Measurements from ENCODE around the gene SPATC1L. TPM values are rescaled to one million over a fixed set of nuclear protein-coding genes. Genes with fewer than 3 reads are reported as not detected.

Gene SPATC1L
- total RNA-seq, 1 experiment from 2014 or later, result 11.3 TPM

GRCh38 chr21:46181953-46182547 lies 2.2 kb downstream of the SPATC1L start:
- POLR2A ChIA-PET, result no interaction called here
- Mint-ChIP-seq H3K4me3 (ENCODE audit: unreplicated experiment) (no peak overlapping the region), H3K27ac (ENCODE audit: low read depth, unreplicated experiment) (no peak overlapping the region), H3K9me3 (ENCODE audit: unreplicated experiment) (peaks cover 7% of the 10 kb centered on the region), H3K27me3 (ENCODE audit: insufficient read depth, unreplicated experiment) (no peaks in the 10 kb centered on the region), H3K36me3 (ENCODE audit: insufficient read depth, unreplicated experiment) (no peaks in the 10 kb centered on the region), H3K4me1 (ENCODE audit: insufficient read depth, unreplicated experiment) (no peaks in the 10 kb centered on the region)
- no peak for DNase-seq (ENCODE audit: unreplicated experiment)
- CTCF ChIA-PET, result interaction anchor here (1.4 kb wide), 1 partner anchor 39 kb away, joined by 3 read pairs; no protein-coding TSS in a partner anchor
- no peak for TF ChIP-seq CTCF (IDR thresholded peaks at IDR 0.05; ENCODE audit: unreplicated experiment)
- BruUV-seq (replicated peaks), result no TSS peak
- intact Hi-C loops (cut with micrococcal nuclease), result no loop called here

DNA sequence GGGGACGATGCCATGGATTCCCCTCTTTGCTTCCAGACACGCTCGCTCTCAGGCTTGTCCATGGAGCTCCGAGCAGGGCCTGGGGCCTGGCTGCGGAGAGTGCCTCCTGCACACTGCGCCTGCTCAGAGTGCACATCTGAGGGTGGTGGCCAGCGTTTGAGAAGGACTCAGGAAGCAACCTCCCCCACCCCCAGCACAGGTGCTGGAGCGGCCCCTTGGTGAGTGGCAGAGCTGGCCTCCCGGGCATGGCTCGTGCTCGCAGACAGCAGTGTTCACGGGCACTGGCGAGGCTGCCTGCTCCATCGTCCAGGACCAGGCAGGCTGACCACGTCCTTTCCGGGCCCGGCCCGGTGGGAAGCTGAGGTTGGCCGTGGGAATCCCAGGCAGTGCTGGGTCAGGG lies 2.8 kb downstream of the SPATC1L start:
- peaks cover 7% of the 10 kb centered on the region for H3K9me3 Mint-ChIP-seq (ENCODE audit: unreplicated experiment)
- H3K4me3 Mint-ChIP-seq (ENCODE audit: unreplicated experiment), result no peak overlapping the region
- intact Hi-C loops (cut with micrococcal nuclease), result no loop called here
- DNase-seq (ENCODE audit: unreplicated experiment), result no peak
- ChIA-PET POLR2A (no interaction called here), CTCF (no interaction called here)
- H3K4me1 Mint-ChIP-seq (ENCODE audit: insufficient read depth, unreplicated experiment), result no peaks in the 10 kb centered on the region
- H3K36me3 Mint-ChIP-seq (ENCODE audit: insufficient read depth, unreplicated experiment), result no peaks in the 10 kb centered on the region
- H3K27ac Mint-ChIP-seq (ENCODE audit: low read depth, unreplicated experiment), result no peak overlapping the region
- no peak for TF ChIP-seq CTCF (IDR thresholded peaks at IDR 0.05; ENCODE audit: unreplicated experiment)
- BruUV-seq (replicated peaks), result no TSS peak
- H3K27me3 Mint-ChIP-seq (ENCODE audit: insufficient read depth, unreplicated experiment), result no peaks in the 10 kb centered on the region

GRCh38 chr21:46180778-46181391 lies 3.4 kb downstream of the SPATC1L start:
- no peaks in the 10 kb centered on the region for H3K4me1 Mint-ChIP-seq (ENCODE audit: insufficient read depth, unreplicated experiment)
- POLR2A ChIA-PET, result no interaction called here
- intact Hi-C loops (cut with micrococcal nuclease), result no loop called here
- DNase-seq (ENCODE audit: unreplicated experiment), result no peak
- BruUV-seq (replicated peaks), result no TSS peak
- H3K27me3 Mint-ChIP-seq (ENCODE audit: insufficient read depth, unreplicated experiment), result peaks cover 3% of the 10 kb centered on the region
- H3K4me3 Mint-ChIP-seq (ENCODE audit: unreplicated experiment), result no peak overlapping the region
- no peak overlapping the region for H3K27ac Mint-ChIP-seq (ENCODE audit: low read depth, unreplicated experiment)
- CTCF ChIA-PET, result no interaction called here
- TF ChIP-seq CTCF (IDR thresholded peaks at IDR 0.05; ENCODE audit: unreplicated experiment), result no peak
- no peaks in the 10 kb centered on the region for H3K36me3 Mint-ChIP-seq (ENCODE audit: insufficient read depth, unreplicated experiment)
- H3K9me3 Mint-ChIP-seq (ENCODE audit: unreplicated experiment), result peaks cover 7% of the 10 kb centered on the region

DNA sequence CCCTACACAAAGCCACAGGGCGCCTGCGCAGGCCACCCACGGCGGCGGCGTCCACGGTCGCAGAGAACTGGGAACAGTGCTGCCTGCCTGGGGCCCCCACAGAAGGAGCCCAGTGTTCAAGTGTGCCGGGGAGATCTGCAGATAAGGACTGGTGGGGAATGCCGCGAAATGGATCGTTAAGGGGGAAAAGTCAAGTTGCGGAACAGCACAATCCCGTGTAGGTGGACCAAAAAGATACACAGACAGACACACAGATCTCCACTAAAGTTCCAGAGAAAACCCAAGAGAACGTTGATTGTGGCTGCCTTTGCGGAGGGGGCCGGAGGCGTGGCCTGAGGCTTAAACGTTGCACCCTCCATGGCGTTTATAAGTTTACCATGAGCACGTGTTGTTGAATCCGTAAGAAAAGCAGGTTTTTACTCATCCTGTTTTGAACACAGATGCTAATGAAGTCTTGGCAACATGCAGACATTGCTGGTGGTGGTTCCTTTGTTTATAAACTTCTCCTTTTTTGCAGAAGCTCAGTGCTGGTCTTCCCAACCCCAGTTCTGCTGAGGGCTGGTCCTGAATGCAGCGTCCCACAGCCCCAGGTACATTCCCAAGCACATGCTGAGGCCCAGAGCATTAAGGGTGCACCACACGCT lies 4.1 kb downstream of the SPATC1L start:
- intact Hi-C loops (cut with micrococcal nuclease), result no loop called here
- Mint-ChIP-seq H3K4me1 (ENCODE audit: insufficient read depth, unreplicated experiment) (no peaks in the 10 kb centered on the region), H3K4me3 (ENCODE audit: unreplicated experiment) (no peak overlapping the region), H3K9me3 (ENCODE audit: unreplicated experiment) (peaks cover 9% of the 10 kb centered on the region), H3K27ac (ENCODE audit: low read depth, unreplicated experiment) (no peak overlapping the region), H3K27me3 (ENCODE audit: insufficient read depth, unreplicated experiment) (peaks cover 10% of the 10 kb centered on the region), H3K36me3 (ENCODE audit: insufficient read depth, unreplicated experiment) (no peaks in the 10 kb centered on the region)
- ChIA-PET POLR2A (no interaction called here), CTCF (no interaction called here)
- no peak for DNase-seq (ENCODE audit: unreplicated experiment)
- TF ChIP-seq CTCF (IDR thresholded peaks at IDR 0.05; ENCODE audit: unreplicated experiment), result no peak
- BruUV-seq (replicated peaks), result no TSS peak
